ENCODE data around the gene POLK. TPM values are rescaled to one million over a fixed set of nuclear protein-coding genes. Genes with fewer than 3 reads are reported as not detected.

Gene POLK
- total RNA-seq, 4 donors from 2014 or later: 34.5 to 60.0 (median 45.0) TPM

DNA sequence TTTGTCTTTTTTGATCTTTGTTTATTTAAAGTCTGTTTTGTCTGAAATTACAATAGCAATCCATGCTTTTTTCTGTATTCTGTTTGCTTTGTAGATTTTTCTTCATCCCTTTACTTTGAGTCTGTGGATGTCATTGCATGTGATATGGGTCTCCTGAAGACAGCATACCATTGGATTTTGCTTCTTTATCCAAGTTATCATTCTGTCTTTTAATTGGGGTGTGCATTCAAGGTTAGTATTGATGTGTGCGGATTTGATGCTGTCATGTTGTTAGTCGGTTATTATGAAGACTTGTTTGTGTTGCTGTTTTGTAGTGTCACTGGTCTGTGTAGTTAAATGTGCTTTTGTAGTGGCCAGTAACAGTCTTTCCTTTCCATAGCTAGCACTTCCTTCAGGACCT, 23.0 kb downstream of the POLK start:
- TF ChIP-seq, protein P1, sequence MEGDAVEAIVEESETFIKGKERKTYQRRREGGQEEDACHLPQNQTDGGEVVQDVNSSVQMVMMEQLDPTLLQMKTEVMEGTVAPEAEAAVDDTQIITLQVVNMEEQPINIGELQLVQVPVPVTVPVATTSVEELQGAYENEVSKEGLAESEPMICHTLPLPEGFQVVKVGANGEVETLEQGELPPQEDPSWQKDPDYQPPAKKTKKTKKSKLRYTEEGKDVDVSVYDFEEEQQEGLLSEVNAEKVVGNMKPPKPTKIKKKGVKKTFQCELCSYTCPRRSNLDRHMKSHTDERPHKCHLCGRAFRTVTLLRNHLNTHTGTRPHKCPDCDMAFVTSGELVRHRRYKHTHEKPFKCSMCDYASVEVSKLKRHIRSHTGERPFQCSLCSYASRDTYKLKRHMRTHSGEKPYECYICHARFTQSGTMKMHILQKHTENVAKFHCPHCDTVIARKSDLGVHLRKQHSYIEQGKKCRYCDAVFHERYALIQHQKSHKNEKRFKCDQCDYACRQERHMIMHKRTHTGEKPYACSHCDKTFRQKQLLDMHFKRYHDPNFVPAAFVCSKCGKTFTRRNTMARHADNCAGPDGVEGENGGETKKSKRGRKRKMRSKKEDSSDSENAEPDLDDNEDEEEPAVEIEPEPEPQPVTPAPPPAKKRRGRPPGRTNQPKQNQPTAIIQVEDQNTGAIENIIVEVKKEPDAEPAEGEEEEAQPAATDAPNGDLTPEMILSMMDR (IDR thresholded peaks at IDR 0.05; ENCODE audit: low read depth): no peak

DNA sequence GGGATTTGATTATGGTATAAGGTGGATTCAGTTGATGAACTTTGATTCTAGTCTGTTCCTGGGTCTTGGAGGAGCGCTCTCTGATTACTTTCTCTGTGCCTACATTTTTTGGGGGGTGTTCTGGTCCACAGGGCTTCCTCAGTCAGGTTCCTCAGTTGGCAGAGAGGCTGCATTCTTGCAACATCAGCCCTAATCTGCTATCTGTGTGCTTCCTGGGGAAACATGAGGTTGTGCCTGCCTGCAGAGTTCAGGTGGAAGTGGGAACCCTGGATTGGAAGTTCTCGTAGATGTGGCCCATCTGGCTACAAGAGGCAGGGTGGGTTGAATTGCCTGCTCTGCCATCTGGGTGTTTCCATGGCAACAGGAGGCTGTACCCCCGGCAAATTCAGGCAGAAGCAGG, 24.5 kb downstream of the POLK start:
- TF ChIP-seq, protein P1 (IDR thresholded peaks at IDR 0.05; ENCODE audit: low read depth): no peak

DNA sequence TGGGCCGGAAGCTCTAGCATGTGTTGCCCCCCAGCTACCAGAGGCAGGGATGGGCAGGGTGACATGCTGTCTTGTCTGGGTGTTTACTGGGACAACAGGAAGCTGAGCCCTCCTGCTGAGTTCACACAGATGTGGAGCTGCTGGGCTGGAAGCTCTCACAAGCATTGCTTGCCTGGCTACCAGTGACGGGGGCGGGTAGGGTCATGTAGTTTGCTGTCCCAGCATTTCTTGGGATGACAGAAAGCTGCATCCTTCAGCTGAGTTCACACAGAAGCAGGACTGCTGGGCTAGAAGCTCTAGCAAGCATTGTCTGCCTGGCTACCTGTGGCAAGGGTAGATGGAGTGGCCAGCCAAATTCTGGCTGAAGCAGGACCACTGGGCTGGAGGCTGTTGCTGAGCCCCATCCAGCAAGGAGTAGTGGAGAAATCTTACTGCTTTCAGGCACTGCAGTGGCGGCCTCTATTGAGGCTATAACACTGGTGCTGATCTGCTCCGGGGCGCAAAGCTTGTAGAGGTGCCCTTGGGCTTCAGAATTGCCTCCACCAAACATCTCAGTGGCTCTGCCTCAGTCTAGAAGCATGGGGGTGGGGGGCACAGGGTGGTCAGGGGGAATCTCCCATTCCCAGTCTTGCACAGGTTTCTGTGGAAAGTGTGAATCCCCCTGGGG, 25.1 kb downstream of the POLK start:
- TF ChIP-seq, protein P1 (IDR thresholded peaks at IDR 0.05; ENCODE audit: low read depth): no peak

DNA sequence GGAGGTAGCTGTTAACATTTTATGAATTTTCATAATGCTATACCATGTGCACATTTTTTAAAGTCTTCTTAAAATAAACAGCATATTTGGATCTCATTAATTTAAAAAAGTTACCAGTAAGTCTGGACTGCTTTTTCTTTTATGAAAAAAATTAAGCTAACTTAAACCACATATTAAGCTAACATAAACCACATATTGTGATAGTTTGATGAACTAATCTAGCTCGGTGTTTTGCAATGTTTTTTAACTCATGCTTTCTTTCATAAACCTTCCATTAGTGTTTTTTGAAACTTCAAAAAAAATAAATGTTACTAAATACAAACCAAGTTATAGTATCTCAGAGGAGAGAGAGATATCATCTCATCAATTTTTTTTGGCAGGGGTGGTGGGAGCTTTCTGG, 26.5 kb downstream of the POLK start:
- TF ChIP-seq, protein P1 (IDR thresholded peaks at IDR 0.05; ENCODE audit: low read depth): no peak

DNA sequence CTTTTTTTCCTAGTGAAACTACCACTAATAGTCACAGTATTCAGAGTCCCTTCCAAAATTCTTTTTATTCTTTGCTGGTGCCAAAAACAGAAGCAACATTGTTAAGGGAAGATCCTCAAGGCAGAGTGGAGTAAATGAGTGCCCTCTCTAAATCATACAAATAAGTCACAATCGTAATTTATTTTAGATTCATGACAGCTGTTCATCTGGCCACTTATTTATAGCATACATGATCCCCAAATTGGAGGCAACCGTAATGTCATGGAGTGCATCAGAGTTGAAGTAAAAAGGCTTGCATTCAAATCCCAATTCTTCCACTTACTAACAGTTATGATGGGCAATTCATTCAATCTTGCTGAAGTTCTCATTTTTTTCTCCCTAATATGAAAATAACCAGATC, 33.4 kb downstream of the POLK start:
- TF ChIP-seq, protein P1 (IDR thresholded peaks at IDR 0.05; ENCODE audit: low read depth): no peak

DNA sequence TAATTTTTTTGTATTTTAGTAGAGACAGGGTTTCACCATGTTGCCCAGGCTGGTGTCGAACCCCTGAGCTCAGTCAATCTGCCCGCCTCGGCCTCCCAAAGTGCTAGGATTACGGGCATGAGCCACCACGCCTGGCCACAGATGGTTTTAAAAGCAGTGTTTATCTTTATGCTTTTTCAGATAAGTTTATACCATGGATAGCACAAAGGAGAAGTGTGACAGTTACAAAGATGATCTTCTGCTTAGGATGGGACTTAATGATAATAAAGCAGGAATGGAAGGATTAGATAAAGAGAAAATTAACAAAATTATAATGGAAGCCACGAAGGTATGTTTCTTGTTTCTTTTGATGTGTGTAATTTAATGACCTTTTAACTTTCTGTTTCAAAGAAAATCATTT, 35.1 kb downstream of the POLK start:
- TF ChIP-seq, protein P1 (IDR thresholded peaks at IDR 0.05; ENCODE audit: low read depth): no peak

DNA sequence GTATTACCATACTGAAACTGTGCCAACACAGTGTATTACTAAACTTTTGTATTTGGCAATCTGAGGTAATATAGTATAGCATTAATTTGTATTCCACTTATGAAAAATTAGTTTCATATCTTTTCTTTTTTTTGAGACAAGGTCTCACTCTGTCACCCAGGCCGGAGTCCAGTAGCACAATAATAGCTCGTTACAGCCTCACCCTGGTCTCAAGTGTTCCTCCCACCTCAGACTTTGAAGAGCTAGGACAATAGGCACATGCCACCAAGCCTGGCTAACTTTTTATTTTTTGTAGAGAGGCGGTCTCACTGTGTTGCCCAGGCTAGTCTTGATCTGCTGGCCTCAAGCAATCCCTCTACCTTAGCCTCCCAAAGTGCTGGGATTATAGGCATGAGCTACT, 36.1 kb downstream of the POLK start:
- TF ChIP-seq, protein P1 (IDR thresholded peaks at IDR 0.05; ENCODE audit: low read depth): no peak

Measured in subcutaneous adipose tissue (tissue), 4 donors.